Measurements from ENCODE around the gene HCAR1.
A peak's percentile ranks its signal among the peaks of the same experiment; 100 is the strongest.
"Not testable (repeated sequence)": the region's sequence is repeated elsewhere in the genome, so short reads cannot be mapped to it uniquely, and the experiment has no call there.

HCAR1 gene
- total RNA-seq: 0 to 0.12 (median 0.04) reads per million in 18 experiments

GRCh38 chr12:122730215-122731014 lies at the start of gene HCAR1:
Gene HCAR1, minus strand, starts transcription at chr12:122730844. Its CDS starts 505 bp downstream, at chr12:122730339.
- DNase-seq: no peak

GRCh38 chr12:122757568-122757967 lies 26.9 kb upstream of the HCAR1 start:
- DNase-seq: no peak

- DNase-seq: no peak
Observed at GRCh38 chr12:122754790-122755189, 24.1 kb upstream of the HCAR1 start.

- DNase-seq: no peak
Observed at GRCh38 chr12:122753319-122753650, 22.6 kb upstream of the HCAR1 start.

- DNase-seq: peak; percentile 98
Observed at GRCh38 chr12:122752464-122753318, 22.0 kb upstream of the HCAR1 start, which contains the start of gene DENR. Gene DENR, plus strand, starts transcription at chr12:122752824. Its CDS starts 878 bp downstream, at chr12:122753702.

- not testable (repeated sequence) for DNase-seq
Observed at GRCh38 chr12:122750781-122751515, 20.3 kb upstream of the HCAR1 start.

GRCh38 chr12:122749569-122750332 lies 19.1 kb upstream of the HCAR1 start:
- no peak for DNase-seq

- DNase-seq: peak; percentile 24 to 38
Observed at GRCh38 chr12:122747224-122748135, 16.8 kb upstream of the HCAR1 start.

- peak; percentile 91 to 94 for DNase-seq
Observed at GRCh38 chr12:122743895-122744525, 13.4 kb upstream of the HCAR1 start.

GRCh38 chr12:122740351-122740750 lies 9.7 kb upstream of the HCAR1 start:
- peak in 1 of 2 donors; percentile 15 for DNase-seq

GRCh38 chr12:122738571-122738970 lies 7.9 kb upstream of the HCAR1 start:
- DNase-seq: no peak

GRCh38 chr12:122732611-122733010 lies 2.0 kb upstream of the HCAR1 start:
- no peak for DNase-seq

- peak; percentile 60 to 69 for DNase-seq
Observed at GRCh38 chr12:122732170-122732569, 1.5 kb upstream of the HCAR1 start.

GRCh38 chr12:122729583-122730214 lies 945 bp downstream of the HCAR1 start:
- DNase-seq: no peak

GRCh38 chr12:122726080-122726558 lies 4.5 kb downstream of the HCAR1 start:
- peak; percentile 63 to 68 for DNase-seq

GRCh38 chr12:122725452-122726079 lies 5.1 kb downstream of the HCAR1 start:
- peak in 1 of 2 donors; percentile 54 for DNase-seq

- DNase-seq: no peak
Observed at GRCh38 chr12:122724641-122725243, 5.9 kb downstream of the HCAR1 start.

GRCh38 chr12:122722387-122722786 lies 8.3 kb downstream of the HCAR1 start:
- peak; percentile 51 to 83 for DNase-seq
